ENCODE data around the gene CHPF2. TPM values are rescaled to one million over a fixed set of nuclear protein-coding genes. Genes with fewer than 3 reads are reported as not detected.

The CHPF2 gene
- total RNA-seq, 1 donor from 2014 or later: 25.0 TPM

DNA sequence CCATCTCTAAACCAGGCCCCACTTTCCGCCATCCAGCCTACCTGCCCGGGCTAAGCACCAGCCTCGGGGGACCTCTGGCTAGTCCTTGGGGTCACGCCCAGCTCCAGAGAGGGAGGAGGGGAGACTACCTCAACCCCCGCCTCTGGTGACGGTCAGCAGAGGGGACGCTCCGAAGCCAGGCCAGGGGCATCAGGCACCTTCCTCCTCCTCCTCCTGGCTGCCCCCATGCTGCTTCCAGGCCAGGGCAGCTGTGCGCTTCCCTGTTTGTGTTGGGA is 20.2 kb downstream of the CHPF2 start:
- FAIRE-seq: no peak
- peak overlapping the region; percentile 52 for H3K4me3 ChIP-seq (ENCODE audit: low read depth, low read length)

DNA sequence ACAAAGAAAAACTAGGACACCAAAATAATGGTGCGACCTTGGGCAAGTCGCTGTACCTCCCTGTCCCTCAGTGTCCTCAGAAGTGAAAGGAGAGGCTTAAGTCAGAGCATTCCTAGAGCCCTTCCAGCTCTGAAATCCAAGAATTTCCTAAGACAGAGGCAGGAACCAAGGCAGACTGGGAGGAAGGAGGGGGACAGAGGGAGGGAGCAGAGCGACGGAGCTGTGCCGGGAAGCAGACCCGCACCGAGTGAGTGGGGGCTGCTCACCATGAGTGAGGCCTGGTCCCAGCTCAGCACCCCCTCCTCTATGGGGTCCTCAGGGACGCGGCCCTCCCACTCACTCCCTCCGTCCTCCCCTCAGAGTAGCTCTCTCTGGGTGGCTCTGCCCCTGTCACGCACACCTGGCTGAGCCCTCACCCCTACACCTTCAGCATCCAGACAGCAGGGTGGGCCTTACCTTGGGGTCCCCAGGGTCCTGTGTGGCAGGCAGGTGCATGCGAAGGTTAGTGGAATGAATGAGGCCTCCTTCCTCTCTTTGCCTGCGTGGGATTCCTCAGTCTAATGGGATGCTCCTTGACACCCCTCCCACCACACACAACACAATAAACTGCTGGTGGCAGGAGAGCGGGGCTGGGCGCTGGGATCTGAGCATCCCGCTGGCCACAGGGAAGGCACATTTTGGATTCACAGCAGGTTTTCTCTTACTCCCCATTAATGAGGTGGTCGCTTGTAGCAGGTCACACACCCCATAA is 20.9 kb downstream of the CHPF2 start:
- Histone ChIP-seq H3K27me3 (ENCODE audit: control insufficient read depth, insufficient read depth, low read length) (peaks cover 11% of the 10 kb centered on the region), H3K4me3 (ENCODE audit: low read depth, low read length) (no peak overlapping the region), H3K36me3 (ENCODE audit: control insufficient read depth, insufficient read depth, low read length) (no peaks in the 10 kb centered on the region)
- DNase-seq (ENCODE audit: low read depth): no peak
- TF ChIP-seq, protein P1, sequence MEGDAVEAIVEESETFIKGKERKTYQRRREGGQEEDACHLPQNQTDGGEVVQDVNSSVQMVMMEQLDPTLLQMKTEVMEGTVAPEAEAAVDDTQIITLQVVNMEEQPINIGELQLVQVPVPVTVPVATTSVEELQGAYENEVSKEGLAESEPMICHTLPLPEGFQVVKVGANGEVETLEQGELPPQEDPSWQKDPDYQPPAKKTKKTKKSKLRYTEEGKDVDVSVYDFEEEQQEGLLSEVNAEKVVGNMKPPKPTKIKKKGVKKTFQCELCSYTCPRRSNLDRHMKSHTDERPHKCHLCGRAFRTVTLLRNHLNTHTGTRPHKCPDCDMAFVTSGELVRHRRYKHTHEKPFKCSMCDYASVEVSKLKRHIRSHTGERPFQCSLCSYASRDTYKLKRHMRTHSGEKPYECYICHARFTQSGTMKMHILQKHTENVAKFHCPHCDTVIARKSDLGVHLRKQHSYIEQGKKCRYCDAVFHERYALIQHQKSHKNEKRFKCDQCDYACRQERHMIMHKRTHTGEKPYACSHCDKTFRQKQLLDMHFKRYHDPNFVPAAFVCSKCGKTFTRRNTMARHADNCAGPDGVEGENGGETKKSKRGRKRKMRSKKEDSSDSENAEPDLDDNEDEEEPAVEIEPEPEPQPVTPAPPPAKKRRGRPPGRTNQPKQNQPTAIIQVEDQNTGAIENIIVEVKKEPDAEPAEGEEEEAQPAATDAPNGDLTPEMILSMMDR (IDR thresholded peaks at IDR 0.05; ENCODE audit: insufficient read depth, low read length, severe bottlenecking): no peak
- FAIRE-seq: no peak

More for the DNA sequence above, 20.2 kb downstream of the CHPF2 start:
- Histone ChIP-seq H3K36me3 (ENCODE audit: control insufficient read depth, insufficient read depth, low read length) (no peaks in the 10 kb centered on the region), H3K27me3 (ENCODE audit: control insufficient read depth, insufficient read depth, low read length) (peaks cover 9% of the 10 kb centered on the region)
- TF ChIP-seq, protein P1 (IDR thresholded peaks at IDR 0.05; ENCODE audit: insufficient read depth, low read length, severe bottlenecking): no peak
- DNase-seq (ENCODE audit: low read depth): no peak

DNA sequence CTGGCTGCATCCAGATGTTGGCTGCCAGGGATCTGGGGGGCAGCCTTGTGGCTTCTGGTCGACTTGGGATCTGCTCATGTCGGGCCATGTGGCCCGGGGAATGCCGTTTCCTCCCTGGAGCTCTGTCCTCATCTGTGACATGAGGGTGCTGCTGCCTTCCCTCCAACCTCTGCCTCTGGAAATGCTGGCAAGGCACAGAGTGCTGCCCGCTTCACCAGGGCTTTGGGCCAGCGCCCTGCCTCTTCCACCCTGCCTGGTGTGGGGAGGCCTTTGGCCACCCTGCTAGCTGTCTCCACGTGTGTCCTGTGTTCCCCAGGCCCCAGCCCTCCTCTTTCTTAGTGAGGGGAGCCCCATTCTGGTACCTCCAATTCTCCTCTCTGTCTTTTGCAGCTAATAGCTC is 22.0 kb downstream of the CHPF2 start:
- Histone ChIP-seq H3K4me3 (ENCODE audit: low read depth, low read length) (no peak overlapping the region), H3K27me3 (ENCODE audit: control insufficient read depth, insufficient read depth, low read length) (peaks cover 11% of the 10 kb centered on the region), H3K36me3 (ENCODE audit: control insufficient read depth, insufficient read depth, low read length) (no peaks in the 10 kb centered on the region)
- FAIRE-seq (no peak), DNase-seq (ENCODE audit: low read depth) (no peak)
- TF ChIP-seq, protein P1 (IDR thresholded peaks at IDR 0.05; ENCODE audit: insufficient read depth, low read length, severe bottlenecking): no peak

DNA sequence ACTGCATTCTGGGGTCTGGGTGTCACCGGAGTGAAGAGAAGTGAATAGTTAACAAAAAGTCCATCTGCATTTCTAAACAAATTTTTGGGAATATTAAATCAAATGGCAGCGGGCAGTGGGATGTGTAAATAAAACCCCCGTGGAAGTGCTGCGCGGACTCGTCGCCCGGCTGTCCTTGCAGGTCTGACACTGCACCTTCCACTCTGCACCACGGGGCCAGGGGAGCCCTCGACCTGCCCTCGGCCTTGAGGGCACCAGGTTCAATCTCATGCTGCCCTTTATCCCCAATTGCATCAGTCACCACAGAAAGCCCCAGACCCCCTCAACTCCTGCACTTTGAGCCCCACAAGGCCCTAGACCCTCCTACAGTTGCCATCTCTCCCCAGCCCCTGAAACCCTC is 22.6 kb downstream of the CHPF2 start:
- no peaks in the 10 kb centered on the region for H3K36me3 ChIP-seq (ENCODE audit: control insufficient read depth, insufficient read depth, low read length)
- DNase-seq (ENCODE audit: low read depth) (no peak), FAIRE-seq (no peak)
- no peak overlapping the region for H3K4me3 ChIP-seq (ENCODE audit: low read depth, low read length)
- peaks cover 11% of the 10 kb centered on the region for H3K27me3 ChIP-seq (ENCODE audit: control insufficient read depth, insufficient read depth, low read length)
- TF ChIP-seq, protein P1 (IDR thresholded peaks at IDR 0.05; ENCODE audit: insufficient read depth, low read length, severe bottlenecking): no peak

DNA sequence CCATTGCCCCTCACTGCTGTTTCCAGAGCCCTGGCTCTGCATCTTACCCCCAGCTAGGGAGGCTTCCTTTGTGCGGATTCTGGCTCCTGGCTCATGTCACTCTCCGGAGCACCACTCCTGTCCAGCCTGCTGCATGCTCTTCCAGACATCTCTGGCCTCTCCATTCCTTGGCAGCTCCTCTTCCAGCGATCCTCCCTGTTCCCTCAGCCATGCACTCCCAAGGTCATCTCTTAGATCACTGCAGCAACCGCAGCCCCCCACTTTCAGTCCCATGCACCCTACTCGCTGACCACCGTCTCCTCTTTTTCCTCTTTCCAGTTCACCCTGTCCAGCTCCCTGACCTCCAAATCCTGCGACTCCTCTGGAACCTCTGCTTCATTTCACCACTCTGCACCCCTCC is 23.1 kb downstream of the CHPF2 start:
- FAIRE-seq: no peak
- H3K27me3 ChIP-seq (ENCODE audit: control insufficient read depth, insufficient read depth, low read length): peaks cover 11% of the 10 kb centered on the region
- no peak for DNase-seq (ENCODE audit: low read depth)
- H3K36me3 ChIP-seq (ENCODE audit: control insufficient read depth, insufficient read depth, low read length): no peaks in the 10 kb centered on the region
- H3K4me3 ChIP-seq (ENCODE audit: low read depth, low read length): no peak overlapping the region
- TF ChIP-seq, protein P1 (IDR thresholded peaks at IDR 0.05; ENCODE audit: insufficient read depth, low read length, severe bottlenecking): no peak

All from bronchial epithelial cell (primary cell).